ENCODE measurements around the gene COL8A1.

COL8A1 gene

DNA sequence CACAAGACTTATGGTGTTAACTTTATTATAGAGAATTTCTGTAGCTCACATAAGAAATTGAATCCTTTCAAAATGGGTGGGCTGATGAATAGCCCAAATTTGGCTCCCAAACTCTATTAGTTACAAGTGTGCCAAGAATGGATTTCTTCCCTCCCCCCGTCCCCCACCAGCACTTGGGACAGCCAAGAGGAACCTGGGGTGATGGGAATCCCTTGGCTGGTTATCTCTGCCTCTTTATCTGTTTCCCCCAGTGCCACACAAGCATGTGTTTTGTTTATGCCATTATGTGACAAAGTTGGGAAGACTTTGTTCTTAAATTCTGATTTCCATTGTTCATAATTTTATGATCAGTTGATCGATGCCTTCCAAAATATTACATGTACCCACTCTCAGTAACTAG lies 207.6 kb downstream of the COL8A1 start:
- DNase-seq (ENCODE audit: low spot score), result no peak

DNA sequence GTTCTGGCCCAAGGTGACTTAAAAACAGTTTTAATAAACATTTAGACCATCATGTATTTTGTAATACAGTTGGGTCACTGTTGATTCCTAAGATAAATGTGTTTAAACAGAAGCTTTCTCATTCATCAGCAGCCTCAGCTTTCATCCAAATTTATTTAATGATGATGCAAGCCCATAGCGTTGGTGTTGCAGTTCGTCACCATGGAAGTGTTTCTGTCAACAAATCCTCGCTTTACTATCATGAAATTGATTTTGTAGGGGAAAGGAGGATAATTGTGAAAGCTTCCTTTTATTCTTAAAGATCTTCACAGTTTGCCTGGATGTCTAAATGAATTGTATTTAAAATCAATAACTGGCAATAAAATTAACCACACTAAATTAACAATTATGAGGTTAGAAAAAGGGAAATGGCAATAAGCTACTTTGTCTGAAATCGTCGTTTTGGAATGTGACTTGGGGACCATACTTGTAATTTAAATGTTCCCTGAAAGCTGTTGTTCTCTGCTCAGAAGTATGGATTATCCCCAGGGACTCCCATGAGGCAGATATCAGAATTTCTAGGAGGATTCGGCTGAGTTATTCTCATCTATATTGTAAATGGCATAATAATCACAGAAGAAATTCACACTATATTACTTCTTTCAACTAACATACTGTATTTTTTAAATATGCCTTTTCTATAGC lies 208.2 kb downstream of the COL8A1 start:
- no peak for DNase-seq (ENCODE audit: low spot score)

DNA sequence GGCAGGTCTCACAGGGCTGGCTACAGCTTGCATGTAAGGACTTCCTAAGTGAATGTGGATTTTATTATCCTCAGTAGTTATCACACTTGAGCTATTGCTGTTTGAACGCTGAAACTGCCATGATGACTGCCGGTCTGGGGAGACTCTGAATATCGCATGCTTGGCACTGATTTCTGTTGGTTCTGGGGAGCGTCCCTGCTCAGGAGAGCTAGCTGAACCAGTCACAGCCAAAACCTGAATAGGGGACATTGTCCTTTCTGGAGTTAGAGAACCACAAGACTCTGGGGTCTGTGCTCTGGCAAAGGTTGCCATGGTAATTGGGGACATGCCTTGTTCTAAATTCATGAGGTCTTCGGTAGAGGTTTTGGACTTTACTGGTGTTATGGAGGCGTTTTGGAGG lies 210.0 kb downstream of the COL8A1 start:
- no peak for DNase-seq (ENCODE audit: low spot score)
